GM23338 (cell line): ENCODE data around the gene CDKN1C.

Source experiments
- CTCF ChIP-seq, 2 experiments: fragments of 200-600 bp in 1 of 2; sonication (generic) in 1 of 2; conservative IDR thresholded peaks; 2 replicates each; pipeline versions ENCODE4 v1.5.1 to v1.6.1; 2016 to 2017; ENCODE audit warnings: antibody characterized with exemption in 2 of 2, low read depth in 2 of 2, mild to moderate bottlenecking in 2 of 2, moderate library complexity in 1 of 2
- EZH2 ChIP-seq: fragments of 200-600 bp; sonication (generic); IDR thresholded peaks from one replicate; pipeline ENCODE4 v1.8.0; 2017; ENCODE audit warnings: antibody characterized with exemption, mild to moderate bottlenecking, low read depth; ENCODE audit not compliant: unreplicated experiment
- REST ChIP-seq: IDR thresholded peaks from one replicate; pipeline ENCODE4 v1.6.1; 2018; ENCODE audit warnings: antibody characterized with exemption; ENCODE audit not compliant: unreplicated experiment
- ZNF462 ChIP-seq: fragments of 250-450 bp; sonication (Bioruptor Pico); IDR thresholded peaks from 2 replicates; pipeline ENCODE4 v1.5.0; 2020; ENCODE audit warnings: mild to moderate bottlenecking, moderate library complexity

GRCh38 chr11:2929950-2930703 is 44.6 kb upstream of the CDKN1C start:
- TF ChIP-seq EZH2 (peak; percentile 25), CTCF (conservative IDR thresholded peaks at IDR 0.05; ENCODE audit: low read depth in 2 of 2) (peak in 1 of 2 experiments; percentile 36; a peak in 1 of 4 replicates), REST (no peak), ZNF462 (CRISPR knock-in tag) (no peak)
